ENCODE data around the gene SPATA32.
"Not testable (repeated sequence)": the region's sequence is repeated elsewhere in the genome, so short reads cannot be mapped to it uniquely, and the experiment has no call there.

SPATA32 gene

GRCh38 chr17:45307290-45308015, 45.6 kb upstream of the SPATA32 start:
- no peak for DNase-seq (ENCODE audit: low spot score)
- Histone ChIP-seq H3K4me3 (no peak overlapping the region), H3K27ac (peak overlapping the region; percentile 74 to 81)
- no peak for TF ChIP-seq CTCF (IDR thresholded peaks at IDR 0.05)

GRCh38 chr17:45306623-45307022, 44.7 kb upstream of the SPATA32 start:
- TF ChIP-seq CTCF (IDR thresholded peaks at IDR 0.05), result no peak
- Histone ChIP-seq H3K4me3 (no peak overlapping the region), H3K27ac (peak overlapping the region; percentile 58 to 74)
- no peak for DNase-seq (ENCODE audit: low spot score)

GRCh38 chr17:45306094-45306493, 44.2 kb upstream of the SPATA32 start:
- H3K27ac ChIP-seq, result peak overlapping the region; percentile 60 to 74
- DNase-seq (ENCODE audit: low spot score), result no peak
- TF ChIP-seq CTCF (IDR thresholded peaks at IDR 0.05), result no peak
- H3K4me3 ChIP-seq, result no peak overlapping the region

GRCh38 chr17:45305530-45306087, 43.7 kb upstream of the SPATA32 start:
- no peak overlapping the region for H3K4me3 ChIP-seq
- peak overlapping the region in 1 of 2 donors; percentile 60 for H3K27ac ChIP-seq
- DNase-seq (ENCODE audit: low spot score), result no peak
- TF ChIP-seq CTCF (IDR thresholded peaks at IDR 0.05), result no peak

GRCh38 chr17:45302649-45303173, 40.8 kb upstream of the SPATA32 start:
- Histone ChIP-seq H3K27ac (peak overlapping the region; percentile 3 to 75), H3K4me3 (peak overlapping the region; percentile 16)
- no peak for TF ChIP-seq CTCF (IDR thresholded peaks at IDR 0.05)
- no peak for DNase-seq (ENCODE audit: low spot score)

GRCh38 chr17:45302220-45302619, 40.3 kb upstream of the SPATA32 start:
- not testable (repeated sequence) for H3K4me3 ChIP-seq; DNase-seq (ENCODE audit: low spot score)
- peak overlapping the region; percentile 3 to 75 for H3K27ac ChIP-seq

- TF ChIP-seq CTCF (IDR thresholded peaks at IDR 0.05), result no peak
- peak overlapping the region in 1 of 2 donors; percentile 3 for H3K27ac ChIP-seq
- H3K4me3 ChIP-seq, result no peak overlapping the region
- DNase-seq (ENCODE audit: low spot score), result no peak
Measured at GRCh38 chr17:45301674-45302073, 39.8 kb upstream of the SPATA32 start.
